ES-I3 (cell line): ENCODE data around the gene MYG1.
A peak's percentile ranks its signal among the peaks of the same experiment; 100 is the strongest.

ENCODE experiments used
- H3K36me3 ChIP-seq: 2 replicates; pipeline ENCODE4 v1.6.1; 2013; ENCODE audit warnings: mild to moderate bottlenecking, low read length, control low read depth, moderate library complexity; ENCODE audit not compliant: insufficient read depth
- H3K4me1 ChIP-seq: 2 replicates; pipeline ENCODE4 v1.6.1; 2013; ENCODE audit warnings: mild to moderate bottlenecking, control low read depth, low read length; ENCODE audit not compliant: insufficient read depth
- H3K9ac ChIP-seq: 2 replicates; pipeline ENCODE4 v1.6.1; 2013; ENCODE audit warnings: low read depth, mild to moderate bottlenecking, low read length, moderate library complexity
- H3K9me3 ChIP-seq: 2 replicates; pipeline ENCODE4 v1.6.1; 2013; ENCODE audit warnings: mild to moderate bottlenecking, low read length, moderate library complexity; ENCODE audit not compliant: control insufficient read depth, insufficient read depth

Gene MYG1

DNA sequence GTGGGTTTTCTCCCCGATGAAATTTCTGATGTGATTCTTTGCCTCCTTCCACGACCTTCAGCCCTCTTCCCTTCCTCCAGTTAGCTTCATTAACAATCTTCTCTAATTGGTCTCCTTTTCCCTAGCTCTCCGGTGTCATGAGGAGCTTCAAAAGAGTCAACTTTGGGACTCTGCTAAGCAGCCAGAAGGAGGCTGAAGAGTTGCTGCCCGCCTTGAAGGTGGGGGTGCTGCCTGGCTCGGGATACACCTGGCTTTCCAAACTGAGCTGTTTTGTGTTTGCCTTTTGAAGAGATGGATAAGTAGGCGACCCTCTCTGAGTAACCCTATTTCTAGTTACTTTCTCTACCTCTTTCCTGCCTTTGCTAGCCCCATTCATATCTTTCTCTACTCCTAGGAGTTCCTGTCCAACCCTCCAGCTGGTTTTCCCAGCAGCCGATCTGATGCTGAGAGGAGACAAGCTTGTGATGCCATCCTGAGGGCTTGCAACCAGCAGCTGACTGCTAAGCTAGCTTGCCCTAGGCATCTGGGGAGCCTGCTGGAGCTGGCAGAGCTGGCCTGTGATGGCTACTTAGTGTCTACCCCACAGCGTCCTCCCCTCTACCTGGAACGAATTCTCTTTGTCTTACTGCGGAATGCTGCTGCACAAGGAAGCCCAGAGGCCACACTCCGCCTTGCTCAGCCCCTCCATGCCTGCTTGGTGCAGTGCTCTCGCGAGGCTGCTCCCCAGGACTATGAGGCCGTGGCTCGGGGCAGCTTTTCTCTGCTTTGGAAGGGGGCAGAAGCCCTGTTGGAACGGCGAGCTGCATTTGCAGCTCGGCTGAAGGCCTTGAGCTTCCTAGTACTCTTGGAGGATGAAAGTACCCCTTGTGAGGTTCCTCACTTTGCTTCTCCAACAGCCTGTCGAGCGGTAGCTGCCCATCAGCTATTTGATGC, 30.6 kb upstream of the MYG1 start:
- Histone ChIP-seq H3K36me3 (peaks cover 2% of the 10 kb centered on the region; the same call in 1 of the 2 replicates), H3K9ac (peak overlapping the region; percentile 70), H3K4me1 (no peaks in the 10 kb centered on the region), H3K9me3 (no peaks in the 10 kb centered on the region)

DNA sequence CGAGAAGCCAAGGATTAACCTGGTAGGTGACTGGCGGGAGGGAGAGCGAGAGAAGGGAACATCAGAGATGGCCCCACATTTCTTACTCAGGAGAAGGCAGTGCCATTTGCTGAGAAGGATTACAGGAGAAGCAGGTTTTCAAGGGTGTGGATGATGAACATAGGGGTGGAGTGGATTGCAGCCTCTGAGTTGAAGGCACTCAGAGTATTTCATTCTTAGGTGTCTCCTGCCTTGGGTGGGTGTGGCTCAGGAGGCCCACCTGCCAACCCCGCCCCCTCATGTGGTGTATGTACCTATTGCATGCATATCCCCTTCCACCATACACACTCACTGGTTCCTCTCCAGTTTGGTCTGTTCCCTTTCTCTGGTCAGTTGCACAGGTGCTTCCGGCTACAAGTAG, 25.1 kb upstream of the MYG1 start:
- no peak overlapping the region for H3K9ac ChIP-seq
- peaks cover 10% of the 10 kb centered on the region for H3K36me3 ChIP-seq
- no peaks in the 10 kb centered on the region for H3K9me3 ChIP-seq
- H3K4me1 ChIP-seq, result no peaks in the 10 kb centered on the region

DNA sequence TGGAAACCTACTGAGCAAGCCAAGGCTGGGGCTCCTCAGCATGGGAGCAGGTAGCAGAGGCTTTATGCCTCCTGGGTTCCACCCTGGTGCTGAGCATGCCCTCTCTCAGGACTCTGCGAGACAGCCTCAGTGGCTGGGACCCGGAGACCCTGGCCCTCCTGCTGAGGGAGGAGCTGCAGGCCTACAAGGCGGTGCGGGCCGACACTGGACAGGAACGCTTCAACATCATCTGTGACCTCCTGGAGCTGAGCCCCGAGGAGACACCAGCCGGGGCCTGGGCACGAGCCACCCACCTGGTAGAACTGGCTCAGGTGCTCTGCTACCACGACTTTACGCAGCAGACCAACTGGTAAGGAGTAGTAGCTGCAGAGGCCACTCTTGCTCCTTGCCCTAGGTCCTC, 23.0 kb upstream of the MYG1 start:
- Histone ChIP-seq H3K9ac (no peak overlapping the region), H3K36me3 (peaks cover 13% of the 10 kb centered on the region), H3K4me1 (no peaks in the 10 kb centered on the region), H3K9me3 (no peaks in the 10 kb centered on the region)

DNA sequence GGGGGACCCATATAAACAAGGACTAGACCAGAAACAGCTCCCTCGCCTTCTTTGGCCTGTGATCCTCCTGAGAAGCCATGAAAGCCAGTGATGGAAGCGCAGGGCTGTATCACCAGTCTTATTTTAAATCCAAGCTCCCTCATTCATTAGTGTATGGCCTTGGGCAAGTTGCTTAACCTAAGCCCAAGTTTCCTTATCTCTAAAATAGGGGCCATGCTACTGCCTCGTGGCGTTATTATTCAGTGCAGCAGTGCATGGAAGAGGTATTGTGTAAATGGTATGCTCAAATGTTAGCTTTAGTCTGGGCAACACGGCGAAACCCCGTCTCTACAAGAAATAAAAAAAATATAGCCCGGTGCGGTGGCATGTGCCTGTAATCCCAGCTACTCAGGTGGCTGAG, 21.5 kb upstream of the MYG1 start:
- no peaks in the 10 kb centered on the region for H3K4me1 ChIP-seq
- H3K9ac ChIP-seq, result no peak overlapping the region
- H3K9me3 ChIP-seq, result no peaks in the 10 kb centered on the region
- H3K36me3 ChIP-seq, result peaks cover 21% of the 10 kb centered on the region

DNA sequence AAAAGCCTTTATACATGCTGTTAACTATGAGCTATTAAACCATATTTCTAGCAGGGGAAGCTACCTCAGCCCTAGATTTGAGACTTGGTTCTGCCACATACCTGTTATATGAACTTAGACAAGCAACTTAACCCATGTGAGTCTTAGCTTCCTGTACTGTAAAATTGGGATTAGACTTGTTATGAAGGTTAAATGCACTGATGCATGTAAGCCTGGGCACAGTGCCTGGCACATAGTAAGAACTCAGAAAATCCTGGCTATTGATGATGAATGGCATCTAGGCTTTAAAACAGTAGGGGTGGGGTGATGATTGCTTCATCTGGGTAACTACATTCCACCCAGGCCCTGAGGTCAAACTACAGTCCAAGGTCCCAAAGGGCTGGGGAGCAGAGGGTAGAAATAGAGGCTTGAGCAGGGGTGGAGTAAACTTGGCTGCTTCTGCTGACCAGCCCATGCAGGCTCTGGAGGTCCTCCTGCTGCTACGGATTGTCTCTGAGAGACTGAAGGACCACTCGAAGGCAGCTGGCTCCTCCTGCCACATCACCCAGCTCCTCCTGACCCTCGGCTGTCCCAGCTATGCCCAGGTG, 20.1 kb upstream of the MYG1 start:
- Histone ChIP-seq H3K4me1 (no peaks in the 10 kb centered on the region), H3K36me3 (peaks cover 32% of the 10 kb centered on the region), H3K9me3 (no peaks in the 10 kb centered on the region), H3K9ac (no peak overlapping the region)

DNA sequence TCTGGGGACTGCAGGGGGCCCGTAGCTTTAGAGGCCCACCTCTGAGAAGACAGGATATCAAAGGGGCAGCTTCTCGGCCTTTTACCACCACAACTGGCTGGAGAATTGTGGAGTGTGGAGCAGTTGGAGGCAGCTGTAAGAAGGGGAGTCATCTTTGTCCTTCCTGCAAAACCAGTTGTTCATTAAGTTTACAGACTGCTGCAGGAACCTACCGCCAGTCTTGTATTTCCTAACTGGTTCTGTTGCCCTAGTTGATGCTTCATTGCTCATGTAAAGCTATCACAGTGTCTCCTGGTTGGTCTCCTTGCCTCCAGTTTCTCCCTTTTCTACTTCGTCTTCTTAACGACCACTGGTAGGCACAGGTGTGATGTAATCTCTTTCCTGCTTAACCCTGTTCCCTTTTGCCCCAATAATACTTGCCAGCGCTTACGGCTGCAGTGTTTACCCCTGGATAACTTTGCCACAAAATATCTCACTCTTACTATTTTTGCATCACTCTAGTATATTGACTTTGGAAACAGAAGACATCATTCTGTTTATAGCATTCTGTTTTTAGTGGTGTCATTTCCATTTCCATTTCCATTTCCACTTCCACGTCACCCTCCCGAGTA, 19.5 kb upstream of the MYG1 start:
- H3K4me1 ChIP-seq, result no peaks in the 10 kb centered on the region
- no peak overlapping the region for H3K9ac ChIP-seq
- H3K36me3 ChIP-seq, result peaks cover 32% of the 10 kb centered on the region
- no peaks in the 10 kb centered on the region for H3K9me3 ChIP-seq

DNA sequence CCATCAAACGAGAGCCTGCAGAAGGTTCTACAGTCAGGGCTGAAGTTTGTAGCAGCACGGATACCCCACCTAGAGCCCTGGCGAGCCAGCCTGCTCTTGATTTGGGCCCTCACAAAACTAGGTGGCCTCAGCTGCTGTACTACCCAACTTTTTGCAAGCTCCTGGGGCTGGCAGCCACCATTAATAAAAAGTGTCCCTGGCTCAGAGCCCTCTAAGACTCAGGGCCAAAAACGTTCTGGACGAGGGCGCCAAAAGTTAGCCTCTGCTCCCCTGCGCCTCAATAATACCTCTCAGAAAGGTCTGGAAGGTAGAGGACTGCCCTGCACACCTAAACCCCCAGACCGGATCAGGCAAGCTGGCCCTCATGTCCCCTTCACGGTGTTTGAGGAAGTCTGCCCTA, 13.0 kb upstream of the MYG1 start:
- no peaks in the 10 kb centered on the region for H3K9me3 ChIP-seq
- no peaks in the 10 kb centered on the region for H3K4me1 ChIP-seq
- no peak overlapping the region for H3K9ac ChIP-seq
- H3K36me3 ChIP-seq, result peaks cover 29% of the 10 kb centered on the region

DNA sequence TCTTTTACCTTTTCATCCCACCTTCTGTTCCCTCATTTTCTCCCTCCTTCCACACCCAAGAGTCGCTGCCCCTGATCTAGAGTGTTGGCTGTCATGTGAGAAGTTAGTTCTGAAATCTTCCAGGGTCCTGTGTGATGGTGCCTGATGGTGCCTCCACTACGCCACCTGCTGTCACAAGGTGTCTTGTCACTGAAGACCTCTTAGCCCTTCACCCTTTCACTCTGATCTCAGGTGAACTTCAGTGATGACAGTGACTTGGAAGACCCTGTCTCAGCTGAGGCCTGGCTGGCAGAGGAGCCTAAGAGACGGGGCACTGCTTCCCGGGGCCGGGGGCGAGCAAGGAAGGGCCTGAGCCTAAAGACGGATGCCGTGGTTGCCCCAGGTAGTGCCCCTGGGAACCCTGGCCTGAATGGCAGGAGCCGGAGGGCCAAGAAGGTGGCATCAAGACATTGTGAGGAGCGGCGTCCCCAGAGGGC, 11.7 kb upstream of the MYG1 start:
- H3K4me1 ChIP-seq, result no peaks in the 10 kb centered on the region
- no peak overlapping the region for H3K9ac ChIP-seq
- H3K9me3 ChIP-seq, result no peaks in the 10 kb centered on the region
- H3K36me3 ChIP-seq, result peaks cover 23% of the 10 kb centered on the region

DNA sequence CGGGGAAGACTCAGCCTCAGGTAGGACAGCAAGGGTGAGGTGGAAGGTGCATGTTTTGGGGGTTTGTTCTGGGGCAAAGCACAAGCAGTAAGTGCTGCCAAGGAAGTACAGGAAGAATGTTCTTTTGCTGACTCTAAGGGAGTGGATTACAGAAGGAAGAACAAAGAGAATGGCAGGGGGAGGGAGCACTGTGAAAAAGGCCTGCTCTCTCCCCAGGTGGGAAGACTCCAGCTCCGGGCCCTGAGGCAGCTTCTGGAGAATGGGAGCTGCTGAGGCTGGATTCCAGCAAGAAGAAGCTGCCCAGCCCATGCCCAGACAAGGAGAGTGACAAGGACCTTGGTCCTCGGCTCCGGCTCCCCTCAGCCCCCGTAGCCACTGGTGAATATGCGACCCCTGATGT, 11.2 kb upstream of the MYG1 start:
- no peak overlapping the region for H3K9ac ChIP-seq
- H3K9me3 ChIP-seq, result no peaks in the 10 kb centered on the region
- H3K4me1 ChIP-seq, result no peaks in the 10 kb centered on the region
- peaks cover 17% of the 10 kb centered on the region for H3K36me3 ChIP-seq

DNA sequence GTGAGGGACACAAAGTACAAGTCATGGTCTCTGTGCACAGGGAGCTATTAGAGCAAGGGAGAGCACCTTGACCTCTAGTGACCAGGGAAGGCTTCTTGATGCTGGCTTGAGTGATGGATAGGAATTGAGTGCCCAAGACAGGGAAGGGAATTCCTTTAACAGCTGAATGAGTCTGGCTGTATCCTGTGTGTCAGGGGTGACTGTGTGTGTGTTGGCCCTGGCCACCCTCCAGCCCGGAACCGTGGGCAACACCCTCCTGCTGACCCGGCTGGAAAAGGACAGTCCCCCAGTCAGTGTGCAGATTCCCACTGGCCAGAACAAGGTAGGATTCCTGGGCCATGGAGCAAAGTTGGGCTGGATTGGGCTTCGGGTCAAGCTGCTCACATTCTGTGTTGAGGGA, 9.6 kb upstream of the MYG1 start:
- H3K4me1 ChIP-seq, result no peaks in the 10 kb centered on the region
- H3K9ac ChIP-seq, result no peak overlapping the region
- H3K36me3 ChIP-seq, result peaks cover 10% of the 10 kb centered on the region
- no peaks in the 10 kb centered on the region for H3K9me3 ChIP-seq

DNA sequence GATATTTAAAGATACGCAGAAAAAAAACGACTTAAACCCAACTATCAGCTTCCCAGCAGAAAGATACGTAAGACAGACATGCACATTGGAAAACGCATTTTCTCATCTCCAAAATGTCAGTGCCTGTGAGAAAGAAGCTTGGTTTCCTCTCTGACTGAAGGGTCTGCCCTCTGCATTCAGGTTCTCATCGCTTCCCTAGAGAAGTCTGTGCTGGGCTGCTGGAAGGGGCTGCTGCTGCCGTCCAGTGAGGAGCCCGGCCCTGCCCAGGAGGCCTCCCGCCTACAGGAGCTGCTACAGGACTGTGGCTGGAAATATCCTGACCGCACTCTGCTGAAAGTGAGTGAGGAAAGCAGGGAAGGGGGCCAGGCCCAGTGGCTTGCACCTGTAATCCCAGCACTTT, 8.8 kb upstream of the MYG1 start:
- H3K36me3 ChIP-seq, result peaks cover 10% of the 10 kb centered on the region

DNA sequence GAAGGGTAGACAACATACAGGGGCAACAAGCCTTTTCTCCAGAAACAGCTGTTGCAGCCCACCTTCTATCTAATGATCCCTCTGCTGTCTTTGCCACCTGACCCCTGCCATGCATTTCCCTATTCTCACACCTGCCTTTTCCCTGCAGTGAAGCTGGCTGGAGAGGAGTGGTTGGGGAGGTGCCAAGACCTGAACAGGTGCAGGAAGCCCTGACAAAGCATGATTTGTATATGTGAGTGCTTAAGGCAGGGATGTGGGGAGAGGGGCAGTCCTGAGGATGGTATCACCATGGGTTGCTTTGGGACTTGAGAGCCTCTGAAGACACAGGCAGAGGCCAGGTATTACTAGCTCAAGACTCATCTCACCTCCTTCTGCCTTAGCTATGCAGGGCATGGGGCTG, 7.1 kb upstream of the MYG1 start:
- Histone ChIP-seq H3K9me3 (no peaks in the 10 kb centered on the region), H3K4me1 (no peaks in the 10 kb centered on the region), H3K36me3 (peaks cover 10% of the 10 kb centered on the region), H3K9ac (no peak overlapping the region)

More for the DNA sequence above, 8.8 kb upstream of the MYG1 start:
- Histone ChIP-seq H3K9ac (no peak overlapping the region), H3K4me1 (no peaks in the 10 kb centered on the region), H3K9me3 (no peaks in the 10 kb centered on the region)

DNA sequence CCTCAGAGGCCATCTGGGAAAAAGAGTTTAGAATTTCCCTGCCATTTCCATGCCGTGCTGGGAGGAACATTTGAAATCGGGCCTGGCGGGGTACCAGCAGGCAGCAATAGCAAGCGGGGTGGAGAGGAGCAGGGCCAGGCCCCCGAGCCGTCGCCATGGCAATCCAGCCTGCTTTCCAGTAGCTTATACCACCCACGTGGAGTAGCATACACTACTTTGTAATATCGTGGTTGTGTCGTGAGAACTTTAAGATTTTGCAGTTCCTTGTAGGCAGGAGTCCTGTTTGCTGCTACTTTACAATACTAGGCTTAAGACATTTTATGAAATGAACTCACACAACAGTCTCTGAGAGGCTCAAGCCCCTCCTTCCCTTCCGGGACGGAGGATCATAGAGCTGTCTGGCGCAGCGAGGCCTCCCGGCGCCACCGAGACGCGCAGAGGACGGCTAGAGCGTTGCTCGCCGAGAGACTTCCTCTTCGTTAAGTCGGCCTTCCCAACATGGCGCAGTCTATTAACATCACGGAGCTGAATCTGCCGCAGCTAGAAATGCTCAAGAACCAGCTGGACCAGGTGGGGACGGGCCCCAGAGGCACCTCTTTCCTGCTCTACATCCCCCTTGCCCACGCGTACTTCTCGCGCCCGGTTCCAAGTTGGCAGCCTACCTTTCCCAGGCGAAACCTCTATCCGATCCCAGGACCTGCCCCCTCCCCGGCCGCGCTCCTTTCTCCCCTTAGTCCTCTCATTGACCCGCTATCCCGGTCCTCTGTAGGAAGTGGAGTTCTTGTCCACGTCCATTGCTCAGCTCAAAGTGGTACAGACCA, 4.2 kb upstream of the MYG1 start, which contains the start of gene PFDN5:
PFDN5 (plus strand) TSS at position 473 of the 821 bp plus-strand sequence; CDS start at position 499, 26 bp downstream.
- peaks cover 14% of the 10 kb centered on the region; the same call in 1 of the 2 replicates for H3K36me3 ChIP-seq

DNA sequence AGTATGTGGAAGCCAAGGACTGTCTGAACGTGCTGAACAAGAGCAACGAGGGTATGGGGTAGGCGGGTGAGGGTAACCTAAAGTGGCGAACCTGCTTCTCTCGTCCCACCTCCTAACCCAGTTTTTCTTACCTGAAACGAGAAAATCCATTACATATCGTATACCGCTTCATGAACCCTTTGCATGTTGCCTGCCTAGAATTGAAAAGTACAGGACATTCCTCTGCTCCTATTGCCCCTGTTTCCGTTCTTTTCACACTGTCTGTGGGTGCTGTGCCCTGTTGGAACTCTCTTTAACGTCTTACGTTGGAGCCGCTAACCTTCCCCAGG, 3.6 kb upstream of the MYG1 start:
- H3K4me1 ChIP-seq, result peaks cover 3% of the 10 kb centered on the region; the same call in 1 of the 2 replicates
- H3K9me3 ChIP-seq, result no peaks in the 10 kb centered on the region
- peaks cover 14% of the 10 kb centered on the region; the same call in 1 of the 2 replicates for H3K36me3 ChIP-seq
- peak overlapping the region; percentile 85 for H3K9ac ChIP-seq

More for the DNA sequence above, 4.2 kb upstream of the MYG1 start, which contains the start of gene PFDN5:
- H3K9ac ChIP-seq, result peak within 1 kb of the TSS; percentile 85
- H3K4me1 ChIP-seq, result peaks cover 3% of the 10 kb centered on the region; the same call in 1 of the 2 replicates
- H3K9me3 ChIP-seq, result no peaks in the 10 kb centered on the region
